Measurements from ENCODE around the gene KCNMB1. TPM values are rescaled to one million over a fixed set of nuclear protein-coding genes. Genes with fewer than 3 reads are reported as not detected.

Gene KCNMB1
- total RNA-seq (2021; fragmentation: NEBNext Ultra II Directional; extraction: Animal tissue kit (Norgen Biotek cat#: 25700)), result not detected
- long read RNA-seq, result 0 reads

- Mint-ChIP-seq H3K27ac (no peak within 1 kb of the TSS), H3K27me3 (ENCODE audit: insufficient read depth) (peaks cover 13% of the 10 kb centered on the region), H3K9me3 (peaks cover 6% of the 10 kb centered on the region), H3K4me3 (no peak within 1 kb of the TSS), H3K36me3 (ENCODE audit: low read depth) (0 out of 2 replicates have a peak, but pooled peaks cover 4% of the 10 kb centered on the region), H3K4me1 (ENCODE audit: low read depth) (no peaks in the 10 kb centered on the region)
- no peak for DNase-seq
- TF ChIP-seq CTCF (IDR thresholded peaks at IDR 0.05), result no peak
Measured at GRCh38 chr5:170388818-170389549, at the start of gene KCNMB1. Gene KCNMB1, minus strand, starts transcription at chr5:170389367. Its CDS starts 3,920 bp downstream, at chr5:170385447.

DNA sequence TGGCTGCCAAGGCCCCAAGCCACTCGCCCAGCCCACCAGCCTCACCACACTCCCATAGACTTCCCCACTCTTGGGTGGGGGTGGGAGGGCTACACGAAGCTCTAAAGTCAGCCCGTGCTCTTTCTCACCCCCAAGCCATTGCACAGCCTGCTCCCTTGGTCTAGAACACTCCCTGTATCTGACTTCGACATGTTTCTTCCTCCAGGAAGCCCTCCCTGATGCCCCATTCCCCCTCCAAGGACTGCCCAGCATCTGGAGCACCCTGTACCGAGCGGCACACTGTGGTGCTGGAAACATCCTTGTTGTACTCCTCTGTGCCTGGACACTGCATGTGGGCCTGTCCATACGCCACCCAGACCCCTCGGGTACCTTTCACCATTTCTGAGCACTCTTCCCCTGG lies 49.4 kb upstream of the KCNMB1 start:
- no peak overlapping the region for H3K4me3 Mint-ChIP-seq
- no peak for TF ChIP-seq CTCF (IDR thresholded peaks at IDR 0.05)
- no peak overlapping the region for H3K27ac Mint-ChIP-seq
- H3K36me3 Mint-ChIP-seq (ENCODE audit: low read depth), result no peaks in the 10 kb centered on the region
- no peak for DNase-seq
- peaks cover 24% of the 10 kb centered on the region for H3K27me3 Mint-ChIP-seq (ENCODE audit: insufficient read depth)
- no peaks in the 10 kb centered on the region for H3K9me3 Mint-ChIP-seq
- H3K4me1 Mint-ChIP-seq (ENCODE audit: low read depth), result no peaks in the 10 kb centered on the region

GRCh38 chr5:170437621-170438375 lies 48.6 kb upstream of the KCNMB1 start:
- Mint-ChIP-seq H3K27me3 (ENCODE audit: insufficient read depth) (peaks cover 24% of the 10 kb centered on the region), H3K4me3 (no peak overlapping the region), H3K36me3 (ENCODE audit: low read depth) (no peaks in the 10 kb centered on the region)

GRCh38 chr5:170436335-170436734 lies 47.2 kb upstream of the KCNMB1 start:
- no peaks in the 10 kb centered on the region for H3K4me1 Mint-ChIP-seq (ENCODE audit: low read depth)
- peaks cover 5% of the 10 kb centered on the region; the same call in 1 of the 2 replicates for H3K9me3 Mint-ChIP-seq
- H3K36me3 Mint-ChIP-seq (ENCODE audit: low read depth), result no peaks in the 10 kb centered on the region
- DNase-seq, result no peak
- H3K4me3 Mint-ChIP-seq, result no peak overlapping the region
- H3K27ac Mint-ChIP-seq, result no peak overlapping the region
- peaks cover 27% of the 10 kb centered on the region for H3K27me3 Mint-ChIP-seq (ENCODE audit: insufficient read depth)
- no peak for TF ChIP-seq CTCF (IDR thresholded peaks at IDR 0.05)

More at GRCh38 chr5:170437621-170438375, 48.6 kb upstream of the KCNMB1 start:
- DNase-seq, result no peak
- H3K4me1 Mint-ChIP-seq (ENCODE audit: low read depth), result no peaks in the 10 kb centered on the region
- no peak for TF ChIP-seq CTCF (IDR thresholded peaks at IDR 0.05)
- H3K9me3 Mint-ChIP-seq, result peaks cover under 1% of the 10 kb centered on the region; the same call in 1 of the 2 replicates
- no peak overlapping the region for H3K27ac Mint-ChIP-seq

DNA sequence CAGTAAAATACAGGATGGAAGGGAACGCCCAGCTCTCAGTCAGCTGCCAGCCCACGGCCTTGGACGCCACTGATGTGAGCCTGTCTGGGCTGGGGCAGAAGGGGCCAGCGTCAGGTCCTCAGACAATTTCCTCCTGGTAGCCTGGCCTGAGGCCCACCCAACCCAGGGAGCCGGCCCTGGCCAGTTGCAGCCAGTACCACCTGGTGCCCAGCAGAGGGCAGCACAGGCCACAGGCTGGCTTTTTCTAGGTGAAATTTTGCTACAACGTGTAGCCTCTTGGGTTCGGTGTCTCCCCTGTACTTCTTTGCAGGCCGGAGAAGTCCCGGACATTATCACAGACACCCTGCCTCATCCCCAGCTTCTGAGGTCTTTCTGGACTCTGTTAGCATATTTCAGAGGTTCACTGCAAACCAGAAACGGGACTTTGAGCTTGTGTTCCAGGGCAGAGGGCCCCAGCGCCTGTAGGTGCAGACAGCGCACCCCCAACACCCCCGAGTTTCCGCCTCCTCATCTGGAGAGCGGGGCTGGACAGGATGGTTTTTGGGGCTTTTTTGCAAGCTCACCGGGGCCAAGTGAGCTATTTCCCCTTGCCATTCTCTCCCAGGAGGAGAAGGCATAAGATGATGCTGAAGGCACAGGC lies 45.9 kb upstream of the KCNMB1 start:
- H3K4me1 Mint-ChIP-seq (ENCODE audit: low read depth), result no peaks in the 10 kb centered on the region
- peak; percentile 97 for TF ChIP-seq CTCF (IDR thresholded peaks at IDR 0.05)
- peak; percentile 15 for DNase-seq
- no peak overlapping the region for H3K27ac Mint-ChIP-seq
- peaks cover 5% of the 10 kb centered on the region; the same call in 1 of the 2 replicates for H3K9me3 Mint-ChIP-seq
- H3K27me3 Mint-ChIP-seq (ENCODE audit: insufficient read depth), result peaks cover 27% of the 10 kb centered on the region
- H3K4me3 Mint-ChIP-seq, result no peak overlapping the region
- no peaks in the 10 kb centered on the region for H3K36me3 Mint-ChIP-seq (ENCODE audit: low read depth)
